Measurements from ENCODE around the gene UGT1A6. TPM values are rescaled to one million over a fixed set of nuclear protein-coding genes. Genes with fewer than 3 reads are reported as not detected.

Gene UGT1A6
- total RNA-seq, 1 donor = not detected

GRCh38 chr2:233708942-233709341, 16.3 kb downstream of the UGT1A6 start:
- H3K27ac ChIP-seq (ENCODE audit: low read depth, low read length) = no peak overlapping the region
- H3K79me2 ChIP-seq (ENCODE audit: insufficient read depth, low read length) = no peaks in the 10 kb centered on the region
- H2AFZ ChIP-seq (ENCODE audit: low read length) = no peak overlapping the region
- H3K4me1 ChIP-seq (ENCODE audit: insufficient read depth, low read length) = peaks cover 28% of the 10 kb centered on the region
- H3K9me3 ChIP-seq (ENCODE audit: low read depth, low read length) = no peaks in the 10 kb centered on the region
- H4K20me1 ChIP-seq (ENCODE audit: insufficient read depth, low read length) = no peaks in the 10 kb centered on the region
- H3K36me3 ChIP-seq (ENCODE audit: insufficient read depth, low read length) = no peaks in the 10 kb centered on the region
- H3K4me2 ChIP-seq (ENCODE audit: insufficient read depth, low read length) = no peak overlapping the region
- no peak for DNase-seq (ENCODE audit: insufficient read length, low spot score, missing footprints)
- no peak overlapping the region for H3K4me3 ChIP-seq (ENCODE audit: insufficient read depth, low read length)
- H3K27me3 ChIP-seq (ENCODE audit: insufficient read depth, low read length) = peaks cover 9% of the 10 kb centered on the region
- TF ChIP-seq, protein P1, sequence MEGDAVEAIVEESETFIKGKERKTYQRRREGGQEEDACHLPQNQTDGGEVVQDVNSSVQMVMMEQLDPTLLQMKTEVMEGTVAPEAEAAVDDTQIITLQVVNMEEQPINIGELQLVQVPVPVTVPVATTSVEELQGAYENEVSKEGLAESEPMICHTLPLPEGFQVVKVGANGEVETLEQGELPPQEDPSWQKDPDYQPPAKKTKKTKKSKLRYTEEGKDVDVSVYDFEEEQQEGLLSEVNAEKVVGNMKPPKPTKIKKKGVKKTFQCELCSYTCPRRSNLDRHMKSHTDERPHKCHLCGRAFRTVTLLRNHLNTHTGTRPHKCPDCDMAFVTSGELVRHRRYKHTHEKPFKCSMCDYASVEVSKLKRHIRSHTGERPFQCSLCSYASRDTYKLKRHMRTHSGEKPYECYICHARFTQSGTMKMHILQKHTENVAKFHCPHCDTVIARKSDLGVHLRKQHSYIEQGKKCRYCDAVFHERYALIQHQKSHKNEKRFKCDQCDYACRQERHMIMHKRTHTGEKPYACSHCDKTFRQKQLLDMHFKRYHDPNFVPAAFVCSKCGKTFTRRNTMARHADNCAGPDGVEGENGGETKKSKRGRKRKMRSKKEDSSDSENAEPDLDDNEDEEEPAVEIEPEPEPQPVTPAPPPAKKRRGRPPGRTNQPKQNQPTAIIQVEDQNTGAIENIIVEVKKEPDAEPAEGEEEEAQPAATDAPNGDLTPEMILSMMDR (IDR thresholded peaks at IDR 0.05; ENCODE audit: extremely low read depth, low read depth, low read length) = no peak

- peak; percentile 92 for DNase-seq (ENCODE audit: insufficient read length, low spot score, missing footprints)
- H4K20me1 ChIP-seq (ENCODE audit: insufficient read depth, low read length) = no peaks in the 10 kb centered on the region
- no peak overlapping the region for H3K27ac ChIP-seq (ENCODE audit: low read depth, low read length)
- H3K4me2 ChIP-seq (ENCODE audit: insufficient read depth, low read length) = no peak overlapping the region
- H3K4me3 ChIP-seq (ENCODE audit: insufficient read depth, low read length) = no peak overlapping the region
- H3K4me1 ChIP-seq (ENCODE audit: insufficient read depth, low read length) = peaks cover 21% of the 10 kb centered on the region
- no peak overlapping the region for H2AFZ ChIP-seq (ENCODE audit: low read length)
- peaks cover 14% of the 10 kb centered on the region for H3K27me3 ChIP-seq (ENCODE audit: insufficient read depth, low read length)
- TF ChIP-seq, protein P1 (IDR thresholded peaks at IDR 0.05; ENCODE audit: extremely low read depth, low read depth, low read length) = peak; percentile 98
- H3K79me2 ChIP-seq (ENCODE audit: insufficient read depth, low read length) = no peaks in the 10 kb centered on the region
- no peaks in the 10 kb centered on the region for H3K9me3 ChIP-seq (ENCODE audit: low read depth, low read length)
- no peaks in the 10 kb centered on the region for H3K36me3 ChIP-seq (ENCODE audit: insufficient read depth, low read length)
Observed at GRCh38 chr2:233711312-233712008, 18.8 kb downstream of the UGT1A6 start.

DNA sequence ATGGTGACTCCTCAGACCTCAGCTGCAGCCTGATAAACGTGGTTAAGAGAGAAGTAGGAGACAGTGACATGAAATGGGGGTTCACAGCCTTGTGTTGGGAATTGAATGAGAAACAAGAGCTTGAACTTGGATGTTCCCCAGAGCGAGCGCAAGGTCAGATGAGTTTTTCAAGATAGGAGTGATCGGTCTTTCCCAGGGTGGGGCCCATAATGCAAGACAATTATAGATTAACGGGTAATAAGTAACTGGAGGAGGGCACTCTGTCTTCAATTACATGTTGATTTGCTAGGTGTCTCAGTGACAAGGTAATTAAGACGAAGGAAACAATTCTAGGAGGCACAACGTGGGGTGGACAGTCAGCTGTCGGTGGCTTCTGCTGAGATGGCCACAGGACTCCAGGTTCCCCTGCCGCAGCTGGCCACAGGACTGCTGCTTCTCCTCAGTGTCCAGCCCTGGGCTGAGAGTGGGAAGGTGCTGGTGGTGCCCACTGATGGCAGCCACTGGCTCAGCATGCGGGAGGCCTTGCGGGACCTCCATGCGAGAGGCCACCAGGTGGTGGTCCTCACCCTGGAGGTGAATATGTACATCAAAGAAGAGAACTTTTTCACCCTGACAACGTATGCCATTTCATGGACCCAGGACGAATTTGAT, 20.0 kb downstream of the UGT1A6 start, which contains the start of gene UGT1A5:
TSS of gene UGT1A5 (plus strand) at position 297 of the 651 bp plus-strand sequence. CDS start at position 382, 85 bp downstream.
- Histone ChIP-seq H4K20me1 (ENCODE audit: insufficient read depth, low read length) (no peaks in the 10 kb centered on the region), H3K27ac (ENCODE audit: low read depth, low read length) (no peak within 1 kb of the TSS), H3K36me3 (ENCODE audit: insufficient read depth, low read length) (no peaks in the 10 kb centered on the region), H3K4me1 (ENCODE audit: insufficient read depth, low read length) (peaks cover 8% of the 10 kb centered on the region), H2AFZ (ENCODE audit: low read length) (no peak within 1 kb of the TSS), H3K27me3 (ENCODE audit: insufficient read depth, low read length) (peaks cover 21% of the 10 kb centered on the region), H3K79me2 (ENCODE audit: insufficient read depth, low read length) (no peaks in the 10 kb centered on the region), H3K4me2 (ENCODE audit: insufficient read depth, low read length) (no peak within 1 kb of the TSS), H3K9me3 (ENCODE audit: low read depth, low read length) (no peaks in the 10 kb centered on the region), H3K4me3 (ENCODE audit: insufficient read depth, low read length) (no peak within 1 kb of the TSS)
- TF ChIP-seq, protein P1 (IDR thresholded peaks at IDR 0.05; ENCODE audit: extremely low read depth, low read depth, low read length) = no peak
- DNase-seq (ENCODE audit: insufficient read length, low spot score, missing footprints) = no peak

DNA sequence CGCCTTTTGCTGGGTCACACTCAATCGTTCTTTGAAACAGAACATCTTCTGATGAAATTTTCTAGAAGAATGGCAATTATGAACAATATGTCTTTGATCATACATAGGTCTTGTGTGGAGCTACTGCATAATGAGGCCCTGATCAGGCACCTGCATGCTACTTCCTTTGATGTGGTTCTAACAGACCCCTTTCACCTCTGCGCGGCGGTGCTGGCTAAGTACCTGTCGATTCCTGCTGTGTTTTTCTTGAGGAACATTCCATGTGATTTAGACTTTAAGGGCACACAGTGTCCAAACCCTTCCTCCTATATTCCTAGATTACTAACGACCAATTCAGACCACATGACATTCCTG, 20.5 kb downstream of the UGT1A6 start:
- H2AFZ ChIP-seq (ENCODE audit: low read length) = no peak overlapping the region
- TF ChIP-seq, protein P1 (IDR thresholded peaks at IDR 0.05; ENCODE audit: extremely low read depth, low read depth, low read length) = no peak
- H3K4me1 ChIP-seq (ENCODE audit: insufficient read depth, low read length) = peaks cover 3% of the 10 kb centered on the region
- no peak for DNase-seq (ENCODE audit: insufficient read length, low spot score, missing footprints)
- no peak overlapping the region for H3K4me3 ChIP-seq (ENCODE audit: insufficient read depth, low read length)
- peaks cover 21% of the 10 kb centered on the region for H3K27me3 ChIP-seq (ENCODE audit: insufficient read depth, low read length)
- no peaks in the 10 kb centered on the region for H3K9me3 ChIP-seq (ENCODE audit: low read depth, low read length)
- H3K79me2 ChIP-seq (ENCODE audit: insufficient read depth, low read length) = no peaks in the 10 kb centered on the region
- no peaks in the 10 kb centered on the region for H4K20me1 ChIP-seq (ENCODE audit: insufficient read depth, low read length)
- no peak overlapping the region for H3K27ac ChIP-seq (ENCODE audit: low read depth, low read length)
- no peaks in the 10 kb centered on the region for H3K36me3 ChIP-seq (ENCODE audit: insufficient read depth, low read length)
- no peak overlapping the region for H3K4me2 ChIP-seq (ENCODE audit: insufficient read depth, low read length)

Data from osteoblast (primary cell).